CD4-positive, alpha-beta memory T cell (primary cell): ENCODE results near the gene PPP2R5E. TPM values are rescaled to one million over a fixed set of nuclear protein-coding genes. Genes with fewer than 3 reads are reported as not detected.
A peak's percentile ranks its signal among the peaks of the same experiment; 100 is the strongest.
"Not testable (repeated sequence)": the region's sequence is repeated elsewhere in the genome, so short reads cannot be mapped to it uniquely, and the experiment has no call there.

Source experiments
- CTCF ChIA-PET: fragments of 350-600 bp; sonication (Branson Sonifier 250); formaldehyde crosslinking; loops from one replicate; lab custom pipeline; 2021; ENCODE audit warnings: inconsistent platforms; ENCODE audit not compliant: partially characterized antibody; lab: Charles Lee
- POLR2A ChIA-PET: fragments of 350-600 bp; sonication (Branson Sonifier 250); formaldehyde crosslinking; loops from one replicate; lab custom pipeline; 2021; ENCODE audit not compliant: partially characterized antibody; lab: Charles Lee
- DNase-seq, 5 donors: peaks; one replicate each; pipeline versions ENCODE4 v3.0.0 to v3.0.0-alpha.2; 2020 to 2022; ENCODE audit warnings: mixed read lengths in 1 of 5
- H3K27ac ChIP-seq: one replicate; pipeline ENCODE4 v1.7.0; 2013; ENCODE audit warnings: low read depth, low read length
- H3K27me3 ChIP-seq: 2 replicates; pipeline ENCODE4 v1.7.0; 2013; ENCODE audit warnings: mild to moderate bottlenecking, low read length, moderate library complexity; ENCODE audit not compliant: insufficient read depth
- H3K36me3 ChIP-seq: 2 replicates; pipeline ENCODE4 v1.7.0; 2013; ENCODE audit warnings: mild to moderate bottlenecking, low read length, moderate library complexity; ENCODE audit not compliant: insufficient read depth
- H3K4me1 ChIP-seq: 2 replicates; pipeline ENCODE4 v1.7.0; 2013; ENCODE audit warnings: mild to moderate bottlenecking, low read length, moderate library complexity; ENCODE audit not compliant: insufficient read depth
- H3K4me3 ChIP-seq, 2 donors: one replicate each; pipeline ENCODE4 v1.7.0; 2013; ENCODE audit warnings: low read length in 2 of 2, mild to moderate bottlenecking in 1 of 2
- H3K9me3 ChIP-seq, 2 donors: one replicate each; pipeline ENCODE4 v1.7.0; 2013; ENCODE audit warnings: low read length in 2 of 2, control low read depth in 1 of 2; ENCODE audit not compliant: control insufficient read depth in 1 of 2
- H3K27ac Mint-ChIP-seq, 7 donors: one replicate each; pipeline ENCODE4 v1.8.0; 2020 to 2021; ENCODE audit warnings: mixed read lengths in 7 of 7, mild to moderate bottlenecking in 6 of 7, inconsistent platforms in 3 of 7, moderate library complexity in 3 of 7
- H3K27me3 Mint-ChIP-seq, 2 donors: one replicate each; pipeline ENCODE4 v1.8.0; 2020 to 2021; ENCODE audit warnings: mixed read lengths in 2 of 2
- H3K36me3 Mint-ChIP-seq, 2 donors: one replicate each; pipeline ENCODE4 v1.8.0; 2020 to 2021; ENCODE audit warnings: mixed read lengths in 2 of 2, inconsistent platforms in 1 of 2, mild to moderate bottlenecking in 1 of 2
- H3K4me1 Mint-ChIP-seq, 4 donors: one replicate each; pipeline ENCODE4 v1.8.0; 2020 to 2021; ENCODE audit warnings: mixed read lengths in 4 of 4, mild to moderate bottlenecking in 1 of 4
- H3K4me3 Mint-ChIP-seq, 8 donors: one replicate each; pipeline ENCODE4 v1.8.0; 2020 to 2021; ENCODE audit warnings: mixed read lengths in 8 of 8, mild to moderate bottlenecking in 7 of 8, moderate library complexity in 6 of 8, inconsistent platforms in 3 of 8
- H3K9me3 Mint-ChIP-seq, 8 donors: one replicate each; pipeline ENCODE4 v1.8.0; 2020 to 2021; ENCODE audit warnings: mixed read lengths in 8 of 8, mild to moderate bottlenecking in 5 of 8, inconsistent platforms in 3 of 8, moderate library complexity in 1 of 8
- intact Hi-C: fragments of 100-400 bp; cut with micrococcal nuclease; formaldehyde crosslinking; loops from one replicate; pipeline ENCODE4 v1.15.1; 2023
- polyA plus RNA-seq, 2 donors: library from polyadenylated mRNA; unstranded; fragments of 300-500 nt; fragmentation: Illumina TruSeq; gene quantifications; one replicate each; pipeline ENCODE4 v1.2.3, GENCODE V29; 2021
- total RNA-seq, 2 experiments: library from RNA; stranded (reverse); gene quantifications; one replicate each; pipeline ENCODE4 v1.2.3, GENCODE V29; 2021

PPP2R5E gene
- total RNA-seq (10 to 100 TPM; 36.2 to 38.0 TPM), polyA plus RNA-seq (10 to 100 TPM; 36.2 to 38.3 TPM)

DNA sequence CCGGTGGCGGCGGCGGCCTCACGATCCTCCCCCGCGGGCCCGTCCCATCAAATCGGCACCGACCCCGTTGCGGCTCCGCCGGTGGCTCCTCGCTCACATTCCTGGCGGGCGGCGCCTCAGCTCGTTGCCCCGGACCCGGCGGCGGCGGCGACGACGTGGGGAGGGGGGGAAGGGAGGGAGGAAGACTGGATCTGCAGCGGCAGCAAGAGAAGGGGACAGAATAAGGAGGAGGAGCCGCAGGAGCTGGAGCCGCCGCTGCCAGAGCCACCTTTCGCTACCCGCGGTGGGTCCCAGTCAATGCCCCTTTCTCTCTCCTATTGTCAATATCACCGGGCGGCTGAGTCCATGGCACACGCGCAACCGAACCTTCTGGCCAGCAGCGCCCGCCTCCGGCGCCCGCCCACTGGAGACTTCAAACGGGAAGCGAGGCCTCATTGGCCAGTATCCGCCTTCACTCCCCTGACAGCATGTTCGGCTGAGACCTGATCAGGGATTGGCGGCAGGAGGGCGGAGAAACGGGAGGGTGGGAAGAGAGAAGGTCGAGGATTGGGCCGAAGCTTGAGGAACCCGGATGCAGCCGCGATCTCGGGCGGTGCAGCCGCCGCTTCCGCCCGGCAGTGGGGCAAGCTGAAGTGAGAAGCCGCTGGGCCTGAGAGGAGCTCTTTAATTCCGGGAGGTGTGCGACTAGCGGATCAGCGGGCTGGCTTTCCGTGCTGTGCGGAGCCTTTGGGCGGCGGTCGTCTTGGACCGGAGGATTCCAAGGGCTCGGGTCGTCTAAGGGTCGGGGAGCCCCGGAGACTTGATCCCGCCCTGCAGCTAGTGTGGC lies at the start of gene PPP2R5E:
Gene PPP2R5E (minus strand): TSS at position 378 of the 826 bp plus-strand sequence. CDS start 3,692 bp downstream, outside the sequence.
- Mint-ChIP-seq H3K9me3 (no peaks in the 10 kb centered on the region), H3K4me1 (peaks cover 26 to 48% (median 33%) of the 10 kb centered on the region in 4 donors)

DNA sequence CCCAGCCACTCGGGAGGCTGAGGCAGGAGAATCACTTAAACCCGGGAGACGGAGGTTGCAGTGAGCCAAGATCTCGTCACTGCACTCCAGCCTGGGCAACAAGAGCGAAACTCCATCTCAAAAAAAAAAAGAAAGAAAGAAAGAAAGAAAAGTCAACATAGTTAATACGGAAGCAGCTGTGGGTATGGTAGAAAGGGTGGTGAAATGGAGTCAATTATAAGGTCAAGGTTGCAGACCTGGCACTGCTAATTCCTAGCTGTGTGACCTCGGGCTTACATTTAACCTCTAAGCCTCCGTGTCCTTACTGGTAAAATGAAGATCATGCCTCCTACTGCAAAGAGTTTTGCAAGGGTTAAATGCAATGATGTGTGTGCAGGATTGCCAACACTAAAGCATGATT lies 39.9 kb upstream of the PPP2R5E start:
- H3K4me1 ChIP-seq, H3K4me1 Mint-ChIP-seq, H3K9me3 ChIP-seq, H3K27me3 Mint-ChIP-seq, H3K27ac ChIP-seq, H3K9me3 Mint-ChIP-seq, CTCF ChIA-PET, DNase-seq, H3K27me3 ChIP-seq, intact Hi-C loops, POLR2A ChIA-PET, H3K4me3 Mint-ChIP-seq, H3K4me3 ChIP-seq, H3K36me3 Mint-ChIP-seq, H3K36me3 ChIP-seq: not testable (repeated sequence)
- H3K27ac Mint-ChIP-seq = peak overlapping the region in 1 of 7 donors; percentile 32

More for the DNA sequence above, at the start of gene PPP2R5E:
- Histone ChIP-seq H3K4me1 (peaks cover 26% of the 10 kb centered on the region), H3K27ac (peak within 1 kb of the TSS; percentile 91), H3K27me3 (no peaks in the 10 kb centered on the region), H3K4me3 (peak within 1 kb of the TSS; percentile 68 to 83), H3K36me3 (peaks cover 6% of the 10 kb centered on the region), H3K9me3 (no peaks in the 10 kb centered on the region)
- Mint-ChIP-seq H3K4me3 (peak within 1 kb of the TSS; percentile 97 to 99 (median 98)), H3K27me3 (peaks cover 0 to 1% of the 10 kb centered on the region in 2 donors), H3K36me3 (peaks cover 11 to 27% of the 10 kb centered on the region in 2 donors), H3K27ac (peak within 1 kb of the TSS; percentile 92 to 98 (median 97))
- intact Hi-C loops = loop anchor here (1.0 to 10.0 kb wide), 9 partner anchors 99 to 1869 kb away; partner anchors contain the start of genes FUT8, MAX, MTHFD1 and SGPP1
- POLR2A ChIA-PET = interaction anchor here (0.6 to 4.2 kb wide), 23 partner anchors 10 to 1782 kb away, joined by 3 to 34 read pairs (median 4); partner anchors contain the start of genes MTHFD1, SGPP1 and WDR89
- peak; percentile 97 to 99 (median 98) for DNase-seq
- CTCF ChIA-PET = interaction anchor here (0.6 to 1.4 kb wide), 5 partner anchors 70 to 227 kb away, joined by 3 to 4 read pairs (median 4); partner anchors contain the start of gene SGPP1

DNA sequence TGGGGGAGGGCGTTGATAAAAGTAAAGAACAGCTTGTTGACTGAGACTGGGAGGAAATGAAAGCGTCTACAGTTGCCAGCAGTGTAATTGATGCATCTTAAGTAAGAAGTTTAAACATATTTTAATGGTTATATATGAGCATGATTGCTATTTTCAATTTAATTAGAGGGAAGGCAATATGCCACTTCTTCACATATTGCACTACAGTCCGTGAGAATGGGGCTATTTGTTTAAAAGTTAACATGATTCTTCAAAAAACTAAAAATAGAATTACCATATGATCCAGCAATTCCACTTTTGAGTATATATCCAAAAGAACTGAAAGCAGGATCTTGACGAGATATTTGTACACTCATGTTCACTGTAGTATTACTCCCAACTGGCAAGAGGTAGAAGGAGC lies 38.3 kb upstream of the PPP2R5E start:
- no peak for DNase-seq
- ChIA-PET CTCF (no interaction called here), POLR2A (no interaction called here)

DNA sequence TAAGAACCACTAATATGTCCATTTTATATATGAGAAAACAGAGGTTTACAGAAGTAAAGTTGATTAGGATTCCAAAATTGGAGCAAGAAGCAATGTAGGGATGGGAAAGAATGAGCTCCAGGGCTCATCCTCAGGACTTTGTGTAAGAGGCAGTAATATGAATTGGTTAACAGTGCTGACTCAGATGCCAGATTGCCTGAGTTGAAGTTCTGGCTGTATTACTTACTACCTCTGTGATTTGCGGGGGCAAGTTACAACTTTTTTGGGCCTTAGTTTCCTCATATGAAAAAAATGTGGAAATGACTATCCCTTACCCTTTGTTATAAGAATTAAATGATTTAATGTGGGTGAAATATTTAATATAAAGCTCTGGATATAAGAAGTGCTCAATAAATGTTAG lies 35.1 kb upstream of the PPP2R5E start:
- no peaks in the 10 kb centered on the region for H3K9me3 ChIP-seq
- H3K36me3 ChIP-seq = no peaks in the 10 kb centered on the region
- no peak overlapping the region for H3K4me3 ChIP-seq
- H3K4me1 ChIP-seq = no peaks in the 10 kb centered on the region
- ChIA-PET POLR2A (no interaction called here), CTCF (no interaction called here)
- no peak overlapping the region for H3K4me3 Mint-ChIP-seq
- no peaks in the 10 kb centered on the region for H3K9me3 Mint-ChIP-seq
- H3K27me3 ChIP-seq = no peaks in the 10 kb centered on the region
- peaks cover 6 to 9% of the 10 kb centered on the region in 2 donors for H3K27me3 Mint-ChIP-seq
- H3K36me3 Mint-ChIP-seq = no peaks in the 10 kb centered on the region
- DNase-seq = no peak
- intact Hi-C loops = no loop called here
- H3K27ac ChIP-seq = no peak overlapping the region
- H3K27ac Mint-ChIP-seq = no peak overlapping the region
- H3K4me1 Mint-ChIP-seq = no peaks in the 10 kb centered on the region

More for the DNA sequence above, 38.3 kb upstream of the PPP2R5E start:
- H3K9me3 Mint-ChIP-seq = no peaks in the 10 kb centered on the region
- no peak overlapping the region for H3K27ac Mint-ChIP-seq
- Histone ChIP-seq H3K4me3 (no peak overlapping the region), H3K36me3 (no peaks in the 10 kb centered on the region), H3K27me3 (no peaks in the 10 kb centered on the region), H3K9me3 (no peaks in the 10 kb centered on the region), H3K4me1 (no peaks in the 10 kb centered on the region), H3K27ac (no peak overlapping the region)
- no peaks in the 10 kb centered on the region for H3K36me3 Mint-ChIP-seq
- intact Hi-C loops = no loop called here
- peaks cover 7 to 9% of the 10 kb centered on the region in 2 donors for H3K27me3 Mint-ChIP-seq
- no peak overlapping the region for H3K4me3 Mint-ChIP-seq
- H3K4me1 Mint-ChIP-seq = no peaks in the 10 kb centered on the region

DNA sequence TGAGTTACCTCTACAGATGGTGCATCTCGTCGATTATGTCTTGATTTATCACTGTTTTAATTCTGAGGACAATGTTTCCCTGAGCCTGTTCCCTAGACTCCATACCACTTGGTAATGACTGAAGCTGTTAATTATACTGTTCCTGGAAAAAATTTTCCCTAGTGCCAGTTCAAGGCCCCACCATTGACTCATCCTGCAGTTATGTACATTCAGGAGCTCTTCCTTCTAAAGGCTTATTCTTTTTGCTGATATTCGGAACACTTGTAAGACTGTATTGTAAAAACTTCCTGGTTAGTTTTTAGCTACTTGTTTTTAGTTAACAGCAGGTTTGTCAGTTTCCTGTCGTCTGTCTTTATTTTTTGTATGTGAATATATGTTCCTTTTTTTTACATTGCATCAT lies 30.4 kb upstream of the PPP2R5E start:
- H3K27ac ChIP-seq = no peak overlapping the region
- no peaks in the 10 kb centered on the region for H3K27me3 ChIP-seq
- no peak overlapping the region for H3K4me3 ChIP-seq
- H3K36me3 ChIP-seq = no peaks in the 10 kb centered on the region
- ChIA-PET CTCF (no interaction called here), POLR2A (no interaction called here)
- intact Hi-C loops = no loop called here
- Mint-ChIP-seq H3K27me3 (peaks cover 6% of the 10 kb centered on the region in 2 donors), H3K9me3 (peaks cover 0 to 4% (median 0%) of the 10 kb centered on the region in 8 donors), H3K4me1 (no peaks in the 10 kb centered on the region), H3K36me3 (no peaks in the 10 kb centered on the region), H3K4me3 (no peak overlapping the region), H3K27ac (no peak overlapping the region)
- no peaks in the 10 kb centered on the region for H3K4me1 ChIP-seq
- DNase-seq = no peak
- H3K9me3 ChIP-seq = no peaks in the 10 kb centered on the region

DNA sequence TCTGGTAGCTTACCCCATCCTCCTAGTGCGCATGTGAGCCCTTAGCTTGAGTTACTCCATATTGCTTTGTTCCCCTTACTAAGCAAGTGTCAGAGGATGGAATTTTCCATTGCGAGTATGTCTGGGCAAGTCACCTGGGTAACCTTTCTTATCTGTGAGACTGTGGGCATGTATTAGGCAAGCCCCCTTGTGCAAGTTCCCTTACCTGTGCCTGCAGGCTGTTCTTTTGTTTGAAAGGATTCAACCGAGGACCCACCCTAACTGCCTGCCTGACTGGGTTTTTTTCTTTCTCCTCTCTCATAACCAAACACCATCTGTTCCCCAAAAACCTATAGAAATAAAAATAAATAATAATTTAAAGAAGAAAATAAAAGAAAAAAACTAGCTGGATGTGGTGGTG lies 22.3 kb upstream of the PPP2R5E start:
- no peak overlapping the region for H3K4me3 Mint-ChIP-seq
- no peaks in the 10 kb centered on the region for H3K9me3 ChIP-seq
- no peaks in the 10 kb centered on the region for H3K27me3 ChIP-seq
- no peak for DNase-seq
- no peaks in the 10 kb centered on the region for H3K4me1 Mint-ChIP-seq
- no peaks in the 10 kb centered on the region for H3K36me3 Mint-ChIP-seq
- ChIA-PET CTCF (no interaction called here), POLR2A (no interaction called here)
- H3K9me3 Mint-ChIP-seq = peaks cover 0 to 2% (median 0%) of the 10 kb centered on the region in 8 donors
- no peak overlapping the region for H3K4me3 ChIP-seq
- H3K27me3 Mint-ChIP-seq = peaks cover 5 to 12% of the 10 kb centered on the region in 2 donors
- no peak overlapping the region for H3K27ac Mint-ChIP-seq
- no peaks in the 10 kb centered on the region for H3K4me1 ChIP-seq
- no peak overlapping the region for H3K27ac ChIP-seq
- intact Hi-C loops = no loop called here
- H3K36me3 ChIP-seq = no peaks in the 10 kb centered on the region

DNA sequence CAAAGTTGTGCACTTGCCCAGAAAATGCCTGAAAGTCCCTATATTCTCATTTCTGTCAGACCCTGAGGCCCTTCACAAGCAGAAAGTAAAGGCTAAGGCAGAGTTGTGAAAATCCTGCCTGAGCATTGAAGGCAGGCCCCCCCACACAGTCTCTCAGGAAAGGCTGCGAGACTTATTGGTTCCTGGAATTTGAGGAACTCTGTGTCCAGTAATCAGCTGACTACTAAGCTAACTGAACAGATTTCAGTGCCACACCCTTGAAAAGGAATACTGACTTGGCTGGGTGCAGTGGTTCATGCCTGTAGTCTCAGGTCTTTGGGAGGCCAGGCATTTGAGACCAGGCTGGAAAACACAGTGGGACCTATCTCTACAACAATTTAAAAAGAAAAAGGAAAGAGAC lies 21.1 kb upstream of the PPP2R5E start:
- Mint-ChIP-seq H3K9me3 (peaks cover 0 to 4% (median 0%) of the 10 kb centered on the region in 8 donors), H3K36me3 (no peaks in the 10 kb centered on the region), H3K4me3 (no peak overlapping the region), H3K4me1 (no peaks in the 10 kb centered on the region), H3K27ac (no peak overlapping the region), H3K27me3 (peaks cover 6 to 15% of the 10 kb centered on the region in 2 donors)
- Histone ChIP-seq H3K9me3 (no peaks in the 10 kb centered on the region), H3K36me3 (no peaks in the 10 kb centered on the region), H3K4me1 (no peaks in the 10 kb centered on the region), H3K27me3 (no peaks in the 10 kb centered on the region), H3K27ac (no peak overlapping the region), H3K4me3 (no peak overlapping the region)
- DNase-seq = no peak
- CTCF ChIA-PET = no interaction called here
- intact Hi-C loops = no loop called here
- POLR2A ChIA-PET = interaction anchor here (1.0 kb wide), 1 partner anchor 21 kb away, joined by 3 read pairs; the partner anchor contains the start of gene PPP2R5E
